ENCODE results near the gene DSG3.

DNA sequence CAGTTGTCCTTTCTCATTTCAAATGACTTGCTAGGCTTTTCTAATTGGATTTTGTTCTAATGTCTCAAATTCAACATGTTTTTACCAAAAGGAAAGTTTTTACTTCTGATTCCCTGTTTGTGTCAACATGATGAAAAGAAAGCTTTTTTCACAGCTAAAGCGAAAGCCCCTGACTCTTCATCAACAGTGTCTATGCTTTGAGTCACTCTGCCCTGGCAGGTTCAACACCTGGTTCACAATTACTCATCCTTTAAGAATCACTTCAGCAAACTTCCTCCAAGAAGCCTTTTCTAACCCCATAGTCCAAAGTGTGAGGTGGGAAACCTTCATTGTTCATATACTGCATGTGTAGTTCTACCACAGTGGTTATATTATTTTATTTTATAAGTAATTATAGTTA is 42.8 kb downstream of the DSG3 start:
- TF ChIP-seq DPF2 (IDR thresholded peaks at IDR 0.05) (peak; percentile 60; the same call in 1 of the 2 replicates), EZH2 (IDR thresholded peaks at IDR 0.05; ENCODE audit: borderline replicate concordance, control insufficient read depth, low read depth, low read length) (no peak)
- TF ChIP-seq, protein P1, sequence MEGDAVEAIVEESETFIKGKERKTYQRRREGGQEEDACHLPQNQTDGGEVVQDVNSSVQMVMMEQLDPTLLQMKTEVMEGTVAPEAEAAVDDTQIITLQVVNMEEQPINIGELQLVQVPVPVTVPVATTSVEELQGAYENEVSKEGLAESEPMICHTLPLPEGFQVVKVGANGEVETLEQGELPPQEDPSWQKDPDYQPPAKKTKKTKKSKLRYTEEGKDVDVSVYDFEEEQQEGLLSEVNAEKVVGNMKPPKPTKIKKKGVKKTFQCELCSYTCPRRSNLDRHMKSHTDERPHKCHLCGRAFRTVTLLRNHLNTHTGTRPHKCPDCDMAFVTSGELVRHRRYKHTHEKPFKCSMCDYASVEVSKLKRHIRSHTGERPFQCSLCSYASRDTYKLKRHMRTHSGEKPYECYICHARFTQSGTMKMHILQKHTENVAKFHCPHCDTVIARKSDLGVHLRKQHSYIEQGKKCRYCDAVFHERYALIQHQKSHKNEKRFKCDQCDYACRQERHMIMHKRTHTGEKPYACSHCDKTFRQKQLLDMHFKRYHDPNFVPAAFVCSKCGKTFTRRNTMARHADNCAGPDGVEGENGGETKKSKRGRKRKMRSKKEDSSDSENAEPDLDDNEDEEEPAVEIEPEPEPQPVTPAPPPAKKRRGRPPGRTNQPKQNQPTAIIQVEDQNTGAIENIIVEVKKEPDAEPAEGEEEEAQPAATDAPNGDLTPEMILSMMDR (IDR thresholded peaks at IDR 0.05 in 2 of 3, conservative IDR thresholded peaks at IDR 0.05 in 1 of 3; ENCODE audit: control insufficient read depth in 2 of 3, extremely low read depth in 1 of 3, insufficient read depth in 1 of 3, low read depth in 3 of 3, low read length in 3 of 3): no peak

Measured in GM12878 (cell line).